Stimulated activated effector memory CD8-positive, alpha-beta T cell treated with anti-CD3 and anti-CD28 coated beads, Interleukin-12 subunit alpha, Interleukin-12 subunit beta, amount 100 ng/mL, for 72 hours (primary cell): Measurements from ENCODE around the gene MIPEP.

Experiments used
- ATAC-seq: fragments of 150-1000 bp; cut with Tn5 transposase; 2 replicates; pipeline ENCODE4 v1.10.0; 2021
- DNase-seq, 2 donors: peaks; one replicate each; pipeline ENCODE4 v3.0.0; 2021 to 2022; ENCODE audit warnings: low spot score in 2 of 2
- H3K27ac Mint-ChIP-seq: one replicate; pipeline ENCODE4 v1.8.0; 2022; ENCODE audit warnings: mild to moderate bottlenecking, mixed read lengths
- H3K36me3 Mint-ChIP-seq: one replicate; pipeline ENCODE4 v1.8.0; 2022; ENCODE audit warnings: mild to moderate bottlenecking, mixed read lengths
- H3K4me1 Mint-ChIP-seq: one replicate; pipeline ENCODE4 v1.8.0; 2022; ENCODE audit warnings: mixed read lengths
- H3K4me3 Mint-ChIP-seq: one replicate; pipeline ENCODE4 v1.8.0; 2022; ENCODE audit warnings: mild to moderate bottlenecking, mixed read lengths
- H3K9me3 Mint-ChIP-seq: one replicate; pipeline ENCODE4 v1.8.0; 2022; ENCODE audit warnings: mixed read lengths

MIPEP gene

GRCh38 chr13:23697772-23698313 is 191.4 kb downstream of the MIPEP start:
- Mint-ChIP-seq H3K27ac (peak overlapping the region; percentile 36), H3K9me3 (no peaks in the 10 kb centered on the region), H3K4me3 (no peak overlapping the region), H3K4me1 (peaks cover 18% of the 10 kb centered on the region), H3K36me3 (no peaks in the 10 kb centered on the region)
- no peak for ATAC-seq
- no peak for DNase-seq

- DNase-seq (no peak), ATAC-seq (no peak)
- H3K27ac Mint-ChIP-seq = peak overlapping the region; percentile 97
- peak overlapping the region; percentile 73 for H3K4me3 Mint-ChIP-seq
- H3K9me3 Mint-ChIP-seq = no peaks in the 10 kb centered on the region
- no peaks in the 10 kb centered on the region for H3K36me3 Mint-ChIP-seq
- peaks cover 18% of the 10 kb centered on the region for H3K4me1 Mint-ChIP-seq
These were observed 192.6 kb downstream of the MIPEP start for GRCh38 chr13:23696610-23697009.

- peak; percentile 97 for ATAC-seq
- no peaks in the 10 kb centered on the region for H3K36me3 Mint-ChIP-seq
- peak overlapping the region; percentile 73 for H3K4me3 Mint-ChIP-seq
- peaks cover 18% of the 10 kb centered on the region for H3K4me1 Mint-ChIP-seq
- H3K27ac Mint-ChIP-seq = peak overlapping the region; percentile 97
- no peaks in the 10 kb centered on the region for H3K9me3 Mint-ChIP-seq
- peak; percentile 52 to 70 for DNase-seq
These were observed 193.3 kb downstream of the MIPEP start for GRCh38 chr13:23695711-23696464.

GRCh38 chr13:23695196-23695595 is 194.0 kb downstream of the MIPEP start:
- Mint-ChIP-seq H3K9me3 (no peaks in the 10 kb centered on the region), H3K4me1 (peaks cover 18% of the 10 kb centered on the region), H3K27ac (no peak overlapping the region), H3K36me3 (no peaks in the 10 kb centered on the region), H3K4me3 (no peak overlapping the region)
- ATAC-seq (no peak), DNase-seq (no peak)

GRCh38 chr13:23692816-23693215 is 196.4 kb downstream of the MIPEP start:
- DNase-seq (no peak), ATAC-seq (no peak)
- Mint-ChIP-seq H3K4me1 (peaks cover 18% of the 10 kb centered on the region), H3K27ac (no peak overlapping the region), H3K36me3 (no peaks in the 10 kb centered on the region), H3K9me3 (no peaks in the 10 kb centered on the region), H3K4me3 (no peak overlapping the region)

GRCh38 chr13:23690668-23691067 is 198.5 kb downstream of the MIPEP start:
- Mint-ChIP-seq H3K36me3 (no peaks in the 10 kb centered on the region), H3K9me3 (peaks cover 3% of the 10 kb centered on the region), H3K27ac (no peak overlapping the region), H3K4me1 (peaks cover under 1% of the 10 kb centered on the region), H3K4me3 (no peak overlapping the region)
- DNase-seq (no peak), ATAC-seq (peak; percentile 39)

- H3K27ac Mint-ChIP-seq = no peak overlapping the region
- no peaks in the 10 kb centered on the region for H3K4me1 Mint-ChIP-seq
- DNase-seq (no peak), ATAC-seq (no peak)
- peaks cover 3% of the 10 kb centered on the region for H3K9me3 Mint-ChIP-seq
- H3K4me3 Mint-ChIP-seq = no peak overlapping the region
- H3K36me3 Mint-ChIP-seq = no peaks in the 10 kb centered on the region
These were observed 200.9 kb downstream of the MIPEP start for GRCh38 chr13:23688336-23688735.

- H3K4me3 Mint-ChIP-seq = no peak overlapping the region
- H3K4me1 Mint-ChIP-seq = no peaks in the 10 kb centered on the region
- no peak overlapping the region for H3K27ac Mint-ChIP-seq
- DNase-seq = no peak
- H3K36me3 Mint-ChIP-seq = no peaks in the 10 kb centered on the region
- H3K9me3 Mint-ChIP-seq = peaks cover 3% of the 10 kb centered on the region
- ATAC-seq = no peak
These were observed 201.6 kb downstream of the MIPEP start for GRCh38 chr13:23687614-23688013.

- no peak overlapping the region for H3K27ac Mint-ChIP-seq
- H3K36me3 Mint-ChIP-seq = no peaks in the 10 kb centered on the region
- no peak for ATAC-seq
- no peak for DNase-seq
- H3K4me1 Mint-ChIP-seq = no peaks in the 10 kb centered on the region
- H3K4me3 Mint-ChIP-seq = no peak overlapping the region
- H3K9me3 Mint-ChIP-seq = peaks cover 3% of the 10 kb centered on the region
These were observed 202.3 kb downstream of the MIPEP start for GRCh38 chr13:23686948-23687347.

- Mint-ChIP-seq H3K27ac (no peak overlapping the region), H3K4me3 (no peak overlapping the region), H3K4me1 (no peaks in the 10 kb centered on the region), H3K9me3 (peaks cover 3% of the 10 kb centered on the region), H3K36me3 (no peaks in the 10 kb centered on the region)
- DNase-seq (no peak), ATAC-seq (no peak)
These were observed 203.8 kb downstream of the MIPEP start for GRCh38 chr13:23685416-23685815.

- no peak overlapping the region for H3K27ac Mint-ChIP-seq
- H3K9me3 Mint-ChIP-seq = peaks cover 3% of the 10 kb centered on the region
- no peak overlapping the region for H3K4me3 Mint-ChIP-seq
- H3K4me1 Mint-ChIP-seq = peaks cover 2% of the 10 kb centered on the region
- no peak for ATAC-seq
- no peaks in the 10 kb centered on the region for H3K36me3 Mint-ChIP-seq
- DNase-seq = no peak
These were observed 204.6 kb downstream of the MIPEP start for GRCh38 chr13:23684647-23685046.

GRCh38 chr13:23683084-23683483 is 206.1 kb downstream of the MIPEP start:
- no peak overlapping the region for H3K27ac Mint-ChIP-seq
- ATAC-seq = no peak
- H3K4me1 Mint-ChIP-seq = peaks cover 9% of the 10 kb centered on the region
- no peak for DNase-seq
- H3K4me3 Mint-ChIP-seq = no peak overlapping the region
- peaks cover 3% of the 10 kb centered on the region for H3K9me3 Mint-ChIP-seq
- no peaks in the 10 kb centered on the region for H3K36me3 Mint-ChIP-seq

GRCh38 chr13:23680845-23681669 is 208.1 kb downstream of the MIPEP start:
- ATAC-seq = no peak
- H3K27ac Mint-ChIP-seq = no peak overlapping the region
- H3K4me1 Mint-ChIP-seq = peaks cover 9% of the 10 kb centered on the region
- no peaks in the 10 kb centered on the region for H3K36me3 Mint-ChIP-seq
- DNase-seq = no peak
- H3K9me3 Mint-ChIP-seq = peaks cover 3% of the 10 kb centered on the region
- H3K4me3 Mint-ChIP-seq = no peak overlapping the region
